Ascending aorta (tissue), 2 donors: ENCODE measurements around the gene SNRPD1. TPM values are rescaled to one million over a fixed set of nuclear protein-coding genes. Genes with fewer than 3 reads are reported as not detected.

ENCODE experiments used
- DNase-seq, 2 donors: peaks; one replicate each; pipeline ENCODE4 v3.0.0-alpha.2; 2019; ENCODE audit warnings: low spot score in 2 of 2
- H3K27ac ChIP-seq, 2 donors: fragments of 200-600 bp; sonication (generic); one replicate each; pipeline ENCODE4 v1.5.1; 2016 to 2017; ENCODE audit warnings: mild to moderate bottlenecking in 1 of 2
- H3K27me3 ChIP-seq: fragments of 200-600 bp; sonication (generic); one replicate; pipeline ENCODE4 v1.5.1; 2017
- H3K36me3 ChIP-seq, 2 donors: fragments of 200-600 bp; sonication (generic); one replicate each; pipeline ENCODE4 v1.5.1; 2016
- H3K4me1 ChIP-seq, 2 donors: fragments of 200-600 bp; sonication (generic); one replicate each; pipeline ENCODE4 v1.5.1; 2016 to 2017; ENCODE audit warnings: mild to moderate bottlenecking in 1 of 2
- H3K4me3 ChIP-seq, 2 donors: fragments of 200-600 bp; sonication (generic); one replicate each; pipeline ENCODE4 v1.5.1; 2016 to 2017; ENCODE audit warnings: mild to moderate bottlenecking in 1 of 2
- H3K9me3 ChIP-seq, 2 donors: fragments of 200-600 bp; sonication (generic); one replicate each; pipeline ENCODE4 v1.5.1; 2016
- intact Hi-C: fragments of 100-400 bp; cut with DNase I; formaldehyde crosslinking; loops from one replicate; pipeline ENCODE4 v1.15.1; 2023
- total RNA-seq: library from RNA; depleted of rRNA; stranded (reverse); fragments of >200 nt; gene quantifications from one replicate; pipeline ENCODE4 v1.1.0, GENCODE V29; 2016
- TF ChIP-seq, protein P1 (sequence below), 3 experiments: fragments of 200-600 bp in 2 of 3; fragments of 450-650 bp in 1 of 3; sonication (generic) in 2 of 3; IDR thresholded peaks; one replicate each; pipeline ENCODE4 v1.5.1; 2016 to 2019; ENCODE audit warnings: antibody characterized with exemption in 3 of 3, mild to moderate bottlenecking in 1 of 3, moderate library complexity in 1 of 3

Gene SNRPD1
- total RNA-seq, 1 donor from 2014 or later: 0.85 TPM

GRCh38 chr18:21650311-21650710 lies 38.2 kb downstream of the SNRPD1 start:
- Histone ChIP-seq H3K9me3 (no peaks in the 10 kb centered on the region), H3K4me3 (no peak overlapping the region), H3K4me1 (no peaks in the 10 kb centered on the region), H3K27me3 (no peaks in the 10 kb centered on the region), H3K36me3 (no peaks in the 10 kb centered on the region), H3K27ac (no peak overlapping the region)
- no peak for DNase-seq
- TF ChIP-seq, protein P1, sequence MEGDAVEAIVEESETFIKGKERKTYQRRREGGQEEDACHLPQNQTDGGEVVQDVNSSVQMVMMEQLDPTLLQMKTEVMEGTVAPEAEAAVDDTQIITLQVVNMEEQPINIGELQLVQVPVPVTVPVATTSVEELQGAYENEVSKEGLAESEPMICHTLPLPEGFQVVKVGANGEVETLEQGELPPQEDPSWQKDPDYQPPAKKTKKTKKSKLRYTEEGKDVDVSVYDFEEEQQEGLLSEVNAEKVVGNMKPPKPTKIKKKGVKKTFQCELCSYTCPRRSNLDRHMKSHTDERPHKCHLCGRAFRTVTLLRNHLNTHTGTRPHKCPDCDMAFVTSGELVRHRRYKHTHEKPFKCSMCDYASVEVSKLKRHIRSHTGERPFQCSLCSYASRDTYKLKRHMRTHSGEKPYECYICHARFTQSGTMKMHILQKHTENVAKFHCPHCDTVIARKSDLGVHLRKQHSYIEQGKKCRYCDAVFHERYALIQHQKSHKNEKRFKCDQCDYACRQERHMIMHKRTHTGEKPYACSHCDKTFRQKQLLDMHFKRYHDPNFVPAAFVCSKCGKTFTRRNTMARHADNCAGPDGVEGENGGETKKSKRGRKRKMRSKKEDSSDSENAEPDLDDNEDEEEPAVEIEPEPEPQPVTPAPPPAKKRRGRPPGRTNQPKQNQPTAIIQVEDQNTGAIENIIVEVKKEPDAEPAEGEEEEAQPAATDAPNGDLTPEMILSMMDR (IDR thresholded peaks at IDR 0.05): no peak
- intact Hi-C loops: no loop called here

- Histone ChIP-seq H3K4me1 (no peaks in the 10 kb centered on the region), H3K27ac (no peak overlapping the region), H3K4me3 (no peak overlapping the region), H3K27me3 (no peaks in the 10 kb centered on the region), H3K36me3 (peaks cover 0 to 7% of the 10 kb centered on the region in 2 donors), H3K9me3 (no peaks in the 10 kb centered on the region)
- TF ChIP-seq, protein P1 (IDR thresholded peaks at IDR 0.05): no peak
- intact Hi-C loops: no loop called here
- DNase-seq: no peak
Observed at GRCh38 chr18:21652073-21652472, 40.0 kb downstream of the SNRPD1 start.

GRCh38 chr18:21653361-21653760 lies 41.2 kb downstream of the SNRPD1 start:
- Histone ChIP-seq H3K4me1 (no peaks in the 10 kb centered on the region), H3K27ac (no peak overlapping the region), H3K4me3 (no peak overlapping the region), H3K36me3 (peaks cover 0 to 7% of the 10 kb centered on the region in 2 donors), H3K27me3 (no peaks in the 10 kb centered on the region), H3K9me3 (no peaks in the 10 kb centered on the region)
- DNase-seq: no peak
- TF ChIP-seq, protein P1 (IDR thresholded peaks at IDR 0.05): no peak
- intact Hi-C loops: no loop called here

DNA sequence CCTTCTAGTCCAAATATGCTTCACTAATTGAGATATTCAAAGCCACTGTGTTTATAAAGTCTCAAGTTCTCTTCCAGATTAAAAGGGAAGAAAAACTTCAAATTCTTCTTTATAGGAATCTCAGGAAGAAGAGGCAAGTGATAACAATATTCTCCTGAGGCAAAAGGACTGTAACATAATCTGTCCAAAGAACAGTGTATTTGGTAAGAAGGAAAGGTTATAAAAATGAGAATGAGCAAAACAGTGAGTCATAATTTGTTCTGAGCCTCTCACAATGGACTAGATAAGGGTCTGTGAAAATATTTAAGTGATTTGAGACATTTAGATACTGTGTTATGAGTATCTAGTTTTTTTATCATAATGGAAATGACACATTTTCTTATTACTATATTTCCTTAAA lies 44.3 kb downstream of the SNRPD1 start:
- TF ChIP-seq, protein P1 (IDR thresholded peaks at IDR 0.05): no peak
- Histone ChIP-seq H3K27ac (no peak overlapping the region), H3K27me3 (no peaks in the 10 kb centered on the region), H3K36me3 (peaks cover 0 to 11% of the 10 kb centered on the region in 2 donors), H3K4me1 (no peaks in the 10 kb centered on the region), H3K9me3 (no peaks in the 10 kb centered on the region), H3K4me3 (no peak overlapping the region)
- no peak for DNase-seq
- intact Hi-C loops: no loop called here

GRCh38 chr18:21660078-21660477 lies 48.0 kb downstream of the SNRPD1 start:
- TF ChIP-seq, protein P1 (IDR thresholded peaks at IDR 0.05): no peak
- intact Hi-C loops: no loop called here
- no peaks in the 10 kb centered on the region for H3K4me1 ChIP-seq
- H3K27ac ChIP-seq: no peak overlapping the region
- H3K4me3 ChIP-seq: no peak overlapping the region
- DNase-seq: no peak
- no peaks in the 10 kb centered on the region for H3K9me3 ChIP-seq
- H3K27me3 ChIP-seq: no peaks in the 10 kb centered on the region
- peaks cover 0 to 11% of the 10 kb centered on the region in 2 donors for H3K36me3 ChIP-seq

GRCh38 chr18:21662581-21662980 lies 50.5 kb downstream of the SNRPD1 start:
- no peak overlapping the region for H3K27ac ChIP-seq
- H3K36me3 ChIP-seq: peaks cover 0 to 4% of the 10 kb centered on the region in 2 donors
- no peaks in the 10 kb centered on the region for H3K4me1 ChIP-seq
- H3K4me3 ChIP-seq: no peak overlapping the region
- H3K9me3 ChIP-seq: no peaks in the 10 kb centered on the region
- TF ChIP-seq, protein P1 (IDR thresholded peaks at IDR 0.05): no peak
- intact Hi-C loops: no loop called here
- DNase-seq: no peak
- H3K27me3 ChIP-seq: no peaks in the 10 kb centered on the region
